Subcutaneous adipose tissue (tissue), 4 donors: Measurements from ENCODE around the gene CLIC1. TPM values are rescaled to one million over a fixed set of nuclear protein-coding genes. Genes with fewer than 3 reads are reported as not detected.

ENCODE experiments used
- total RNA-seq, 4 donors: library from RNA; depleted of rRNA; stranded (reverse); fragments of >200 nt; gene quantifications; one replicate each; pipeline ENCODE4 v1.1.0, GENCODE V29; 2016
- TF ChIP-seq, protein P1 (sequence below): fragments of 450-650 bp; IDR thresholded peaks from one replicate; pipeline ENCODE4 v1.5.1; 2016; ENCODE audit warnings: low read depth, mild to moderate bottlenecking, control low read depth, antibody characterized with exemption, moderate library complexity

The CLIC1 gene
- total RNA-seq, 4 donors from 2014 or later = 181 to 503 (median 311) TPM

DNA sequence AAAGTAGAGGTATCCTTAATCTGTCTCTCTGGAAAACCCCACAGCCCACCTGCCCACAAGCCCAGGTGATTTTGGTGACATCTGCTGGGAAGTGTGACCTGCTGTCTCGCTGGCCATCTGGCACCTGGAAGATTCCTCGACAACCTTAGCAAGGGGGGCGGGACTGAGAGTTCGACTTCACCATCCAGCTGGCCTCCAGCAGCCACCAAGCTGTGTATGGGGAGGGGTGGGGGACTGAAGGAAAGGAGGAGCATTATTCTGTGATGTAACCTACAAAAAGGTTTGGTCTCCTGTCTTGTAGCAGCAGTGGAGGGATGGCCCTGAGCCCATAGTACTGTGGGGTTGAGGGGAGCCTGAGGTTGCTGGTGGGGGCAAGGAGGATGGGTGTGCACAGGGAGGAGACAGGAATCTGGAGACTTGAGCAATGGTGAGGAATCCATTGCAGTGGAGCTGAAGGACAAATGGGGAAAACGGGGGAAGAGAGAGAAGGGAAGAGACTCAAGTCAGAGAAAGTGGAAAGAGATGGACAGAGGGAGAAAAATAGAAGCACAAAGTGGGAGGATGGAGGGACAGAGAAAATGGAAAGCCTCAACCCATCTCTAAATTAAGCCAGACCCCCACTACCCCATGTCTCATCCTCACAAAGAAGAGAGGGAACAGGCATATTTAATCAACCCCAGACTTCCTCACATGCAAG lies 25.7 kb downstream of the CLIC1 start:
- TF ChIP-seq, protein P1, sequence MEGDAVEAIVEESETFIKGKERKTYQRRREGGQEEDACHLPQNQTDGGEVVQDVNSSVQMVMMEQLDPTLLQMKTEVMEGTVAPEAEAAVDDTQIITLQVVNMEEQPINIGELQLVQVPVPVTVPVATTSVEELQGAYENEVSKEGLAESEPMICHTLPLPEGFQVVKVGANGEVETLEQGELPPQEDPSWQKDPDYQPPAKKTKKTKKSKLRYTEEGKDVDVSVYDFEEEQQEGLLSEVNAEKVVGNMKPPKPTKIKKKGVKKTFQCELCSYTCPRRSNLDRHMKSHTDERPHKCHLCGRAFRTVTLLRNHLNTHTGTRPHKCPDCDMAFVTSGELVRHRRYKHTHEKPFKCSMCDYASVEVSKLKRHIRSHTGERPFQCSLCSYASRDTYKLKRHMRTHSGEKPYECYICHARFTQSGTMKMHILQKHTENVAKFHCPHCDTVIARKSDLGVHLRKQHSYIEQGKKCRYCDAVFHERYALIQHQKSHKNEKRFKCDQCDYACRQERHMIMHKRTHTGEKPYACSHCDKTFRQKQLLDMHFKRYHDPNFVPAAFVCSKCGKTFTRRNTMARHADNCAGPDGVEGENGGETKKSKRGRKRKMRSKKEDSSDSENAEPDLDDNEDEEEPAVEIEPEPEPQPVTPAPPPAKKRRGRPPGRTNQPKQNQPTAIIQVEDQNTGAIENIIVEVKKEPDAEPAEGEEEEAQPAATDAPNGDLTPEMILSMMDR = no peak

DNA sequence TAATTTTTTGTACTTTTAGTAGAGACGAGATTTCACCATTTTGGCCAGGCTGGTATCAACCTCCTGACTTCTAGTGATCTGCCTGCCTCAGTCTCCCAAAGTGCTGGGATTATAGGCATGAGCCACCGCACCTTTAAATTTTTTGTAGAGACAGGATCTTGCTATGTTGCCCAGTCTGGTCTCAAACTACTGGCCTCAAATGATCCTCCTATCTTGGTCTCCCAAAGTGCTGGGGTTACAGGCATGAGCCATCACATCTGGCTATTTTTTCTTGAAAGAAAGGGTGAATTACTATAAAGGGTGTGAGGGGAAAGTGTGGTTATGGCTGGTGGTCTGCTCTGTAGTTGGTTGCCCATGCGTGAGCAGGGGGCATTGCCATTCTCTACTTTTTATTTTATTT lies 28.1 kb downstream of the CLIC1 start:
- TF ChIP-seq, protein P1 = no peak

DNA sequence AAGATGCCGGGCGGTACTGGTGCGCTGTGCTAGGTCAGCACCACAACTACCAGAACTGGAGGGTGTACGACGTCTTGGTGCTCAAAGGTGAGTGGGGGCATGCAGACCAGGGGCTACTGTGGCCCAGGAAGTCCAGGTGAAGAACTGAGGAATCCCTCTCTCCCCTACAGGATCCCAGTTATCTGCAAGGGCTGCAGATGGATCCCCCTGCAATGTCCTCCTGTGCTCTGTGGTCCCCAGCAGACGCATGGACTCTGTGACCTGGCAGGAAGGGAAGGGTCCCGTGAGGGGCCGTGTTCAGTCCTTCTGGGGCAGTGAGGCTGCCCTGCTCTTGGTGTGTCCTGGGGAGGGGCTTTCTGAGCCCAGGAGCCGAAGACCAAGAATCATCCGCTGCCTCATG lies 28.6 kb downstream of the CLIC1 start:
- TF ChIP-seq, protein P1 = no peak

DNA sequence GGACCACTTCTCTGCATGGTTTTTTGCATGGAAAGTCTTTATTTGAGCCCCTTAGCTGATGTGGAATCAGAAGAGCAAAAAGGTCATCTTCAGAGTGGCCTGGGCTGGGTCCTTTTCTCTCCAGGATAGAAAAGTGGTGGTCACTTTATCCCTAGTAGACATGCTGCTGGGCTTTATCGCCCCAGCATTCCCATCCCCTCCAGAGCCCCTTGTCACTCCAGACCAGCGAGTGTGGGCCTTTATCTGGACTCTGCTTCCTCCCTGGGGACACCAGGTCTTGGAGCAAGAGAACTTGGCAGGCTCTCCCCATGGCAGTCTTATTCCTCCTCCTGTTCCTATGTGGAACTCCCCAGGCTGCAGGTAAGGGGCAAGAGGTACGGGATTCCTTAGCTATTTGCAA lies 29.7 kb downstream of the CLIC1 start, which contains the start of gene LY6G6F:
Gene LY6G6F, plus strand, starts transcription at position 268 of the 400 bp plus-strand sequence. Its CDS starts 41 bp downstream, at position 309.
- TF ChIP-seq, protein P1 = no peak

DNA sequence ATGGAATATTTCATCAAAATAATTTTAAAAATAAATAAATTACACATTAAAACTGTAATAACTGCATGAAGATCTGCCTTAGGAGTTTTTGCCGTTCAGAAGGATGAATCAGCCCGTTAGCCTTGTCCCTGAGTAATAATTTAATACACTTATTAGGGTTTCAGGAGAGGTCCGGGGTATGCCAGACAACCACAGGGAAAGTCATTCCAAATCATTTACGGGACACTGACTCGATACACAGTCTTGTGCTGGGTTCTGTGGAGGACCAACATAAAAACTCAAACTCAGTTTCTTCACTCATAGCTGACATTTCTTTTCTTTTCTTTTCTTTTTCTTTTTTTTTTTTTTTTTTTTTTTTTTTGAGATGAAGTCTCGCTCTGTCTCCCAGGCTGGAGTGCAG lies 30.4 kb downstream of the CLIC1 start:
- TF ChIP-seq, protein P1 = no peak

DNA sequence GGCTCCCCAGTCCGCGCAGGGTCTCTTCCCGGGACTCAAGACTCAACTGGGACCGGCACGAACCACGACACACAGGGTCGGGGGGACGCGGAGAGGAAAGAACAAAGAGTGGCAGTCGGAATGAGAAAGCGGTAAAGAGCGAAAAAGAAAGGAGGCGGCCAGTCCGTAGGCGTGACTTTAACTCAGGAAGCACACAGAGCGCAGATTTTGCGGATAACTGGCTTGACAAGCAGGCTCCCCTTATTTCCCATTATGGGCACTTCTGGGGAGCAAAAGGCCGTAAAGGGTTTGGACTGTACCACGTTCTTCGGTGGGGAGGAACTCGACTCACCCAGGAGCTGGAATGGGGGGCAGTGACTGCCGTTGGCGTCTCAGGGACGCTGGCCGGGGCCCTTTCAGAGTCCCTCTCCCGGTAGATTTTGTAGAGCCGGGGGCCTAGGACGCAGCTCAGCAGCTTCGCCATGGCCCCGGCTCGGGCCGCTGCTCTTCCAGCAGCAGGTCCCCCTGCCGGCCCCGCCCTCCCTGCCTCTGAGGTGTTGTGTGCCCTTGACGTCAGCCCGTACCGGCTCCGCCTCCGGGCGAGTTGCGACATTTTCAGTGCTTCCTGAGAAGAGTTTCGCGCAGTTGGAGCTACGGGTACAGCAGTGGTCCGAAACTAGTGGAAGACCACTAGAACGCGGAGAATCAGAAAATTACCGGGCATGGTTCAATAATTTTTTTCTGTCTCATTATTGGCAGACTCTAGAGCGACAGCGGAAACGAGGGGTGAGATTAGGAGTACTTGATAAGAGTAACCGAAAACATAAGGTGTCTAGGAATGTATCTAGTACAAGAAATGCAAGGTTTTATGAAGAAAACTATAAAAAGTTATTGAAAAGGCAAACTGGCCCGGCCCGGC lies 33.3 kb downstream of the CLIC1 start, which contains the start of gene ABHD16A:
Gene ABHD16A, minus strand, starts transcription at position 506 of the 898 bp plus-strand sequence. Its CDS starts 43 bp downstream, at position 463.
- TF ChIP-seq, protein P1 = no peak

DNA sequence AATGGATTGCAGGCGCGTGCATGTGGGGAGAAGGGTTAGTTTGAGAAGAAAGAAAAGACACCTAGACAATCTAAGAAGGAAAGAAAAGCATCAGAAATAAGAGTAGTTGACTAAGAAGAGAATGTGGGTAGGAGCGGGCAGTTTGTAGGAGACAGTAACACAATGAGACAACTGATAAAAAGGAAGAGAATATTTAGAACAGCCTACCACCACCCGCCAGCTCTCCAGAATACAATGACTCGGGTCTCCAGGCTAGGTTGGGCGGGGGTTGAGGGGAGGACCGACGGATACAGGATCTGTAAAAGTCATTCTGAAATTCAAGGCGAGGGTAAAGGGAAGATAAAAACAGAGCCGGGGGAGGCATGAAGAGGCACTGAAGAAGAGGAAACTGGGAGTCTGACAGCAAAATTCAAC lies 33.9 kb downstream of the CLIC1 start:
- TF ChIP-seq, protein P1 = no peak
